ENCODE results near the gene ZNF189.

- TF ChIP-seq CTCF (IDR thresholded peaks at IDR 0.05) = no peak
- TF ChIP-seq POLR2A (IDR thresholded peaks at IDR 0.05) = no peak
These were observed 28.7 kb downstream of the ZNF189 start for GRCh38 chr9:101427358-101427757.

Data from uterus (tissue), 2 donors.